ENCODE results near the gene TCN2. TPM values are rescaled to one million over a fixed set of nuclear protein-coding genes. Genes with fewer than 3 reads are reported as not detected.
A peak's percentile ranks its signal among the peaks of the same experiment; 100 is the strongest.

The TCN2 gene
- total and polyA plus RNA-seq, 9 of the 15 experiments (the other 6 are each of a cell fraction or from before 2014, with no cell fraction given) = 0.88 to 5.4 (median 1.7) TPM

- TF ChIP-seq HOXB6 (CRISPR knock-in tag; IDR thresholded peaks at IDR 0.05; ENCODE audit: borderline replicate concordance) (no peak), DPF2 (IDR thresholded peaks at IDR 0.05) (no peak; the same call in 1 of the 2 replicates), ZNF408 (CRISPR knock-in tag; IDR thresholded peaks at IDR 0.05; ENCODE audit: low read depth) (no peak), ZNF217 (CRISPR knock-in tag; IDR thresholded peaks at IDR 0.05) (no peak), ZNF507 (tag; conservative IDR thresholded peaks at IDR 0.05) (no peak), SIN3A (IDR thresholded peaks at IDR 0.05; ENCODE audit: borderline replicate concordance in 2 of 2, control insufficient read depth in 1 of 2, low read depth in 2 of 2, low read length in 2 of 2) (peak; percentile 92), ZNF197 (CRISPR knock-in tag; IDR thresholded peaks at IDR 0.05; ENCODE audit: low read depth) (no peak), XRCC5 (IDR thresholded peaks at IDR 0.05; ENCODE audit: low read depth, low read length) (no peak), FOS (IDR thresholded peaks at IDR 0.05; ENCODE audit: extremely low read depth, insufficient read length) (no peak), SNRNP70 (optimal IDR thresholded peaks at IDR 0.05; ENCODE audit: low read depth, low read length) (no peak), ZFX (CRISPR knock-in tag; IDR thresholded peaks at IDR 0.05) (no peak), ARID2 (IDR thresholded peaks at IDR 0.05) (no peak), ZBTB49 (CRISPR knock-in tag; IDR thresholded peaks at IDR 0.05; ENCODE audit: borderline replicate concordance) (no peak), TEAD4 (IDR thresholded peaks at IDR 0.05; ENCODE audit: low read length) (no peak), TEAD4 (CRISPR knock-in tag; IDR thresholded peaks at IDR 0.05; ENCODE audit: borderline replicate concordance) (no peak), PYGO2 (tag; IDR thresholded peaks at IDR 0.05) (no peak), PTTG1 (tag; IDR thresholded peaks at IDR 0.05; ENCODE audit: low read depth) (no peak), MAZ (CRISPR knock-in tag; conservative IDR thresholded peaks at IDR 0.05 in 1 of 2, IDR thresholded peaks at IDR 0.05 in 1 of 2) (0 out of 4 replicates have a peak, but pooled peaks of 1 of the 2 experiments have one; percentile 45), HDAC1 (IDR thresholded peaks at IDR 0.05) (peak in 1 of 2 experiments; percentile 90; a peak in 2 of 4 replicates), FOXK1 (CRISPR knock-in tag; IDR thresholded peaks at IDR 0.05; ENCODE audit: borderline replicate concordance) (no peak), CSDE1 (IDR thresholded peaks at IDR 0.05) (peak in 1 of 2 experiments; percentile 98; a peak in 2 of 4 replicates), THRAP3 (IDR thresholded peaks at IDR 0.05; ENCODE audit: borderline replicate concordance) (no peak), BCOR (IDR thresholded peaks at IDR 0.05) (no peak), CAMTA2 (CRISPR knock-in tag; conservative IDR thresholded peaks at IDR 0.05) (no peak), ERF (CRISPR knock-in tag; IDR thresholded peaks at IDR 0.05) (no peak), ZNF184 (CRISPR knock-in tag; IDR thresholded peaks at IDR 0.05) (no peak), CEBPB (tag; IDR thresholded peaks at IDR 0.05) (no peak), SRSF9 (IDR thresholded peaks at IDR 0.05; ENCODE audit: borderline replicate concordance, low read depth, low read length) (no peak), BRD9 (IDR thresholded peaks at IDR 0.05; ENCODE audit: low read depth, partially characterized antibody) (no peak), SMARCC2 (IDR thresholded peaks at IDR 0.05; ENCODE audit: low read depth) (no peak)
Measured at GRCh38 chr22:30591588-30592359, 15.2 kb upstream of the TCN2 start, which contains the start of gene PES1 (continued).

Data from K562 (cell line).